ENCODE data around the gene FETUB. TPM values are rescaled to one million over a fixed set of nuclear protein-coding genes. Genes with fewer than 3 reads are reported as not detected.

Gene FETUB
- total RNA-seq, 1 experiment from 2014 or later = not detected

- ChIA-PET CTCF (no interaction called here), POLR2A (no interaction called here)
- Mint-ChIP-seq H3K27ac (ENCODE audit: unreplicated experiment) (no peak overlapping the region), H3K36me3 (ENCODE audit: insufficient read depth, unreplicated experiment) (no peaks in the 10 kb centered on the region), H3K9me3 (ENCODE audit: unreplicated experiment) (no peaks in the 10 kb centered on the region), H3K4me1 (ENCODE audit: low read depth, unreplicated experiment) (peaks cover 4% of the 10 kb centered on the region), H3K27me3 (ENCODE audit: insufficient read depth, unreplicated experiment) (no peaks in the 10 kb centered on the region), H3K4me3 (ENCODE audit: unreplicated experiment) (no peak overlapping the region)
- no TSS peak for BruUV-seq (replicated peaks)
- H3K9me3 ChIP-seq = no peaks in the 10 kb centered on the region
- no peaks in the 10 kb centered on the region for H3K27me3 ChIP-seq (replicated peaks; ENCODE audit: control insufficient read depth, insufficient read depth, low read length)
- DNase-seq = no peak
- intact Hi-C loops (cut with micrococcal nuclease; ENCODE audit: unreplicated experiment) = no loop called here
- TF ChIP-seq CTCF (IDR thresholded peaks at IDR 0.05; ENCODE audit: insufficient read depth in 1 of 2, low read depth in 1 of 2, low read length in 1 of 2, severe bottlenecking in 1 of 2, unreplicated experiment in 1 of 2) = no peak
- no peak overlapping the region for H3K4me3 ChIP-seq (ENCODE audit: low read depth, low read length)
- no peaks in the 10 kb centered on the region; the same call in 1 of the 2 replicates for H3K36me3 ChIP-seq (ENCODE audit: control insufficient read depth, insufficient read depth, low read length)
- no peaks in the 10 kb centered on the region for H3K4me1 ChIP-seq
Observed at GRCh38 chr3:186638259-186638658, 1.9 kb upstream of the FETUB start.

- no peaks in the 10 kb centered on the region; the same call in 1 of the 2 replicates for H3K36me3 ChIP-seq (ENCODE audit: control insufficient read depth, insufficient read depth, low read length)
- POLR2A ChIA-PET = no interaction called here
- Mint-ChIP-seq H3K9me3 (ENCODE audit: unreplicated experiment) (no peaks in the 10 kb centered on the region), H3K4me3 (ENCODE audit: unreplicated experiment) (no peak overlapping the region), H3K27ac (ENCODE audit: unreplicated experiment) (no peak overlapping the region), H3K27me3 (ENCODE audit: insufficient read depth, unreplicated experiment) (no peaks in the 10 kb centered on the region), H3K4me1 (ENCODE audit: low read depth, unreplicated experiment) (peaks cover 4% of the 10 kb centered on the region), H3K36me3 (ENCODE audit: insufficient read depth, unreplicated experiment) (no peaks in the 10 kb centered on the region)
- no peak overlapping the region for H3K4me3 ChIP-seq (ENCODE audit: low read depth, low read length)
- H3K27me3 ChIP-seq (replicated peaks; ENCODE audit: control insufficient read depth, insufficient read depth, low read length) = no peaks in the 10 kb centered on the region
- TF ChIP-seq CTCF (IDR thresholded peaks at IDR 0.05; ENCODE audit: insufficient read depth in 1 of 2, low read depth in 1 of 2, low read length in 1 of 2, severe bottlenecking in 1 of 2, unreplicated experiment in 1 of 2) = no peak
- CTCF ChIA-PET = no interaction called here
- BruUV-seq (replicated peaks) = no TSS peak
- DNase-seq = no peak
- intact Hi-C loops (cut with micrococcal nuclease; ENCODE audit: unreplicated experiment) = no loop called here
- H3K9me3 ChIP-seq = no peaks in the 10 kb centered on the region
- H3K4me1 ChIP-seq = no peaks in the 10 kb centered on the region
Observed at GRCh38 chr3:186640473-186640818, 247 bp downstream of the FETUB start.

GRCh38 chr3:186640929-186641328 is 730 bp downstream of the FETUB start:
- Mint-ChIP-seq H3K27ac (ENCODE audit: unreplicated experiment) (no peak overlapping the region), H3K36me3 (ENCODE audit: insufficient read depth, unreplicated experiment) (no peaks in the 10 kb centered on the region), H3K27me3 (ENCODE audit: insufficient read depth, unreplicated experiment) (no peaks in the 10 kb centered on the region), H3K4me3 (ENCODE audit: unreplicated experiment) (no peak overlapping the region), H3K9me3 (ENCODE audit: unreplicated experiment) (no peaks in the 10 kb centered on the region), H3K4me1 (ENCODE audit: low read depth, unreplicated experiment) (peaks cover 4% of the 10 kb centered on the region)
- H3K4me1 ChIP-seq = no peaks in the 10 kb centered on the region
- no peaks in the 10 kb centered on the region; the same call in 1 of the 2 replicates for H3K36me3 ChIP-seq (ENCODE audit: control insufficient read depth, insufficient read depth, low read length)
- intact Hi-C loops (cut with micrococcal nuclease; ENCODE audit: unreplicated experiment) = no loop called here
- no peak overlapping the region for H3K4me3 ChIP-seq (ENCODE audit: low read depth, low read length)
- no peak for TF ChIP-seq CTCF (IDR thresholded peaks at IDR 0.05; ENCODE audit: insufficient read depth in 1 of 2, low read depth in 1 of 2, low read length in 1 of 2, severe bottlenecking in 1 of 2, unreplicated experiment in 1 of 2)
- CTCF ChIA-PET = no interaction called here
- no TSS peak for BruUV-seq (replicated peaks)
- no peaks in the 10 kb centered on the region for H3K27me3 ChIP-seq (replicated peaks; ENCODE audit: control insufficient read depth, insufficient read depth, low read length)
- H3K9me3 ChIP-seq = no peaks in the 10 kb centered on the region
- POLR2A ChIA-PET = no interaction called here
- DNase-seq = no peak
